Endothelial cell of umbilical vein (primary cell): ENCODE results near the gene SSH2.

Source experiments
- CTCF ChIP-seq, 2 donors: IDR thresholded peaks; 1 replicate in 1 of 2; 2 replicates in 1 of 2; pipeline ENCODE4 v1.5.1; 2011; ENCODE audit warnings: low read length in 2 of 2, mild to moderate bottlenecking in 2 of 2, moderate library complexity in 2 of 2, control low read depth in 1 of 2, inconsistent platforms in 1 of 2, low read depth in 1 of 2; ENCODE audit not compliant: insufficient read depth in 1 of 2; ENCODE audit errors: extremely low read depth in 1 of 2
- EZH2 ChIP-seq: IDR thresholded peaks from 2 replicates; pipeline ENCODE4 v1.6.1; 2012; ENCODE audit warnings: borderline replicate concordance, low read depth, mild to moderate bottlenecking, moderate library complexity, low read length, inconsistent platforms; ENCODE audit not compliant: severe bottlenecking
- FOS ChIP-seq: IDR thresholded peaks from 2 replicates; pipeline ENCODE4 v1.6.1; 2011; ENCODE audit warnings: mild to moderate bottlenecking, low read length, moderate library complexity, borderline replicate concordance; ENCODE audit not compliant: insufficient read depth
- GATA2 ChIP-seq: IDR thresholded peaks from 2 replicates; pipeline ENCODE4 v1.7.0; 2011; ENCODE audit warnings: low read depth, mild to moderate bottlenecking, moderate library complexity, mixed read lengths, low read length; ENCODE audit not compliant: insufficient read length, insufficient read depth
- JUN ChIP-seq: IDR thresholded peaks from 2 replicates; pipeline ENCODE4 v1.6.1; 2011; ENCODE audit warnings: borderline replicate concordance, low read depth; ENCODE audit not compliant: insufficient read length, insufficient read depth
- MAX ChIP-seq: IDR thresholded peaks from 2 replicates; pipeline ENCODE4 v1.6.1; 2011; ENCODE audit not compliant: insufficient read depth, insufficient read length
- MYC ChIP-seq: IDR thresholded peaks from one replicate; pipeline ENCODE4 v1.6.1; 2011; ENCODE audit warnings: mild to moderate bottlenecking, low read depth, low read length
- POLR2A ChIP-seq: IDR thresholded peaks from 2 replicates; pipeline ENCODE4 v1.6.1; 2012; ENCODE audit warnings: low read depth, mild to moderate bottlenecking, control low read depth, low read length
- POLR2AphosphoS5 ChIP-seq: IDR thresholded peaks from 2 replicates; pipeline ENCODE4 v1.6.1; 2012; ENCODE audit warnings: low read depth, mild to moderate bottlenecking, control low read depth, low read length, moderate library complexity; ENCODE audit not compliant: insufficient read depth

DNA sequence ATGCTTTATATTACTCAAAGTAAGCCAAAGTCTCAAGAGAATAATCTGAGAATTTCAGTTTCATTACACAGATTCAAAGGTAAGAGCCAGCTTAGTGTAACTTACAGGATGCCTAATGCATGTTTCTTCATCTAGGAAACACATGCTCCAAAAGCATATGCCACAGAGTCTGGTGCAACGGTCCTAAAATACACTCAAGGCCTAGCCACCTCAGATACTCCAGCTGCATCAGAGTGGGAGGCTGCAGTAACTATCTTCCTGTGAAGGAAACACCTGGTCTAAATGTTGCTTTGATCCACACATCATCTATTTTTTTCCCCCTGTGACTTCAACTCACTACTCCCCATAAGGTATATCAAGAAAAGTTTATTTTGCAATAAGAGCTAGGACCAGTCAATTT is 255.7 kb downstream of the SSH2 start:
- no peak for TF ChIP-seq CTCF (IDR thresholded peaks at IDR 0.05; ENCODE audit: extremely low read depth in 1 of 2, insufficient read depth in 1 of 2, low read depth in 1 of 2, low read length in 2 of 2)
- no peak for TF ChIP-seq POLR2AphosphoS5
- no peak for TF ChIP-seq EZH2
- no peak for TF ChIP-seq POLR2A
- no peak for TF ChIP-seq MAX
- no peak for TF ChIP-seq JUN
- no peak for TF ChIP-seq FOS
- TF ChIP-seq MYC: no peak
- no peak for TF ChIP-seq GATA2
